Femur (tissue), 1 donor: ENCODE data around the gene PIAS4.
A peak's percentile ranks its signal among the peaks of the same experiment; 100 is the strongest.

Source experiments
- DNase-seq: peaks from one replicate; pipeline ENCODE4 v3.0.0-alpha.2; 2017

Gene PIAS4

GRCh38 chr19:3977242-3978143 lies 30.0 kb upstream of the PIAS4 start:
- peak; percentile 24 for DNase-seq

GRCh38 chr19:3978145-3978544 lies 29.4 kb upstream of the PIAS4 start:
- peak; percentile 16 for DNase-seq

DNA sequence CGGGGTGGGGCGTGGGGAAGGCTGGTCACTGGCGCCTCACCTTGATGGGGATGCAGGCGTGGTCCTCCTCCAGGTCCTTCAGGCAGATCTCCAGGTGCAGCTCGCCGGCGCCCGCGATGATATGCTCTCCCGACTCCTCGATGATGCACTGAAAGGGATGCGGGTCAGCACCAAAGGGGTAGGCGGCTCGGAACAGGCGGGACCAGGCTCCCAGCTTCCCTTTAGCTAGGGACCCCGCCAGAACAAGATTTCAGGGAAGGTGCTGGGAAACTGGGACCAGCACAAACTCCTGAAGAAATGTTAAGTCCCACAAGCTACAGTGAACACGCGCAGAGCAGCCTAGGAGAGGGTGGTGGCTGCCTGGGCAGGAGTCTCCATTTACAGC lies 28.3 kb upstream of the PIAS4 start:
- peak; percentile 21 for DNase-seq

DNA sequence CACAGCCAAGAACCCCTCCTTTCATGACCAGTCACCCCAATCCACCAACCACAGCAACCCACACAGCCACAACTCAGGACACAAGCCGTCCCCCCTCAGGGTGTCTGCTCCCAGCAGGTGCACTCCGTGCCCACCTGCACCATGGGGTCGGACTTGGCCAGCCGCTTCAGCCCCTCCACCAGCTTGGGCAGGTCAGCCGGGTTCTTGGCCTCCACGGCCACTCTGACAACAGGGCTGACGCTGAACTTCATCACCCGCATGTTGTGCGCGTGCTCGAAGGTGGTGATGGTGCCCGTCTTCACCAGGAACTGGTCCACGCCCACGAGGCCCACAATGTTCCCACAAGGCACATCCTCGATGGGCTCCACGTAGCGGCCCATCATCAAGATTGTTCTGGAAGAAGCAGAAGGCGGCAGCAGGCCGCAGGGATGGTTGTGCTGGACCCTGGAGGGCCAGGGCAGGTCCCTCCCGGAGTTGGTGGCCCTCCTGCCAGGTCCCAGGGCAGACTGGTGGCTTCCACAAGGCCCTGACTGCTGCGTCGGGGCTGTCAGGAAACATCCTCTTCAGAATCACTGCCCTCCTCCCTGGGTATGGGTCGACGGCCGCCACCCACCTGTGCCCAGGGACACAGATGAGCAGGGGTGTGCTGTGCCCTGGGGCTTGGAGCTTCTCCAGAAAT lies 27.7 kb upstream of the PIAS4 start:
- DNase-seq: no peak

- DNase-seq: peak; percentile 13
Measured at GRCh38 chr19:3980353-3981251, 26.9 kb upstream of the PIAS4 start.

GRCh38 chr19:3981373-3981735 lies 26.2 kb upstream of the PIAS4 start:
- DNase-seq: no peak

- DNase-seq: peak; percentile 32
Measured at GRCh38 chr19:3981736-3982681, 25.5 kb upstream of the PIAS4 start.

DNA sequence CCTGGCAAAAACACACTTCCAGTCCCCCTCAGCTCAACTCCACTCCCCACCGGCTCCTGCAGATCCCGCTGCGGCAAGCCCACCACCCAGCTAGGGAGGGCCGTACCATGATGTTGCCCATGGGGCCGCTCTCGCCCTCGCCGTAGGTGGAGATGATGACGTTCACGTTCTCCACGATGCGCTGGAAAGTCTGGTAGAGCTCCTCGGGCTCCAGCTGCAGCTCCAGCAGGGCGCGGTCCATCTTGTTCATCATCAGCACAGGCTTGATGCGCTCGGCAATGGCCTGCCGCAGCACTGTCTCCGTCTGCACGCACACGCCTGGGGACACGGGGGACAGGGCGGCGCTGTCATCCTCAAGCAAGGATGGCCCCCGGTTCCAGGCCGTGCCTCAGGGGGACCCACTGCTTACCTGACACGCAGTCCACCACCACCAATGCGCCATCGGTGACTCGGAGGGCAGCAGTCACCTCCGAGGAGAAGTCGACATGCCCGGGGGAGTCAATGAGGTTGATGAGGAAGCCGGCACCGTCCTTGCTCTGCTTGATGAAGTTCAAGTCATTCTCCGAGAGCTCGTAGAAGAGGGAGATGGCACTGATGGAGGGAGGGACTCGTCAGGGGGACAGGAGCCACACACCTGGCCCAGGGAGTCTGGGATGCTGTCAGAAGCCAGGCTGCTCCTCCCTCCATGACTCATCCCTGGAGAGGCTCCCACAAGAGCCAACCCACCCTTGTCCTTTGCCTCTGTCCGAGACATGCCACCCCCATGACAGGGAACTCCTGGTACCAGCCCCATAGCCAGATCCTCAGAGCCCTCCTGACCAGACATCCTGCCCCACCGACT lies 24.6 kb upstream of the PIAS4 start:
- DNase-seq: peak; percentile 24

DNA sequence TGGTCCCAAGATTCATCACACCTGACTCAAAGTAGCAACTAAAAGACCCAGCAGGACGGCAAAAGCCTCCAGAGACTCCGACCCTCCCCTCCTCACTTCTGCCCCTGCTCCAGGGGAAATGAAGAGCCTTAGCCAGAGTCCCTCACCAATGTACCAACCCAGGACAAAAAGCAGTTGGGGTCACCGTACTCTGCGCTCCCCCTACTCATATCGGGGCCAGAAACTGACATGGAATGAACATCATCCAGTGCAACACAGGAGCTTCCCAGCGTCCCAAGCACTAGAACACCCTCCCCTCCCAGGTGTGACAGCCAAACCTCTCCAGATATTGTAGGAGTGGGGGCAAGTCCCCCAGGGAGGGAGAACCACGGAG lies 24.0 kb upstream of the PIAS4 start:
- DNase-seq: no peak

GRCh38 chr19:3983936-3984583 lies 23.5 kb upstream of the PIAS4 start:
- DNase-seq: no peak

- DNase-seq: no peak
Measured at GRCh38 chr19:3984584-3984907, 23.0 kb upstream of the PIAS4 start.

DNA sequence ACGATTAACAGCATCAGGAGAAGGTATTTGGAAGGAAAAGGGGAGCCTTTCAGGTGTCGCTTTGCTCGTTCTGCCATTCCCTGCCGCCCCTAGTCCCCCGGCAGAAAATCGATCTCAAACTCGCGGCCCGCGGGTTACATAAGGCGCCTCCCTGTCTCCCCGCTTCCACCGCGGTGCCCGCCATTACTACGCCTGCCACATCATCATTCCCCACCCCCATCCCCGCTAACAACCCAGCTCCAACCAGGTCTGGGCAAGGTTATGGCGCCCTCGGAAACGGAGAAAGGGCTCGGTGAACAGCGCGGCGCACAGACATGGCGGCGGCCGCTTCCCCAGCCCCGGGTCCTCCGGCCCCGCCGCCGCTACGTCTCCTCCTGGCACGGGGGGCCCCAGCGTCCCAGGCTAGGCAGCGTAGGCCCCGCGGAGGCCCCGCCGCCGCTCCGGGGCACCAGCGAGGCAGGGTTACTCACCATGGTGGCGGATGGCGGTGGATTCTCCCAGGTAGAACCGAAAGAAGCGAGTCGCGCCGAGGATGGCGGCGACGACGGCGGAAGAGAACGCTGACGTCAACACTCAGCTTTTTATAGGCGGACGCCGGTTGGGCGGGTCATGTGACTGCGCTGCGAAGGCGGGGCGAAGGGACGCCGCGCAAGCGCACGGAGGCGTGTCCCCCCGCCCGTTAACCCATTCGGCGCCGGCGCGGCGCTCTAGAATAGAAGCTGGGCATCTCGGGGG lies 22.5 kb upstream of the PIAS4 start, which contains the start of gene EEF2:
Gene EEF2, minus strand, starts transcription at position 556 of the 735 bp plus-strand sequence. Its CDS starts 83 bp downstream, at position 473.
- peak; percentile 94 for DNase-seq

GRCh38 chr19:3985643-3986259 lies 21.8 kb upstream of the PIAS4 start:
- DNase-seq: no peak

GRCh38 chr19:3986260-3987041 lies 21.1 kb upstream of the PIAS4 start:
- peak; percentile 22 for DNase-seq

DNA sequence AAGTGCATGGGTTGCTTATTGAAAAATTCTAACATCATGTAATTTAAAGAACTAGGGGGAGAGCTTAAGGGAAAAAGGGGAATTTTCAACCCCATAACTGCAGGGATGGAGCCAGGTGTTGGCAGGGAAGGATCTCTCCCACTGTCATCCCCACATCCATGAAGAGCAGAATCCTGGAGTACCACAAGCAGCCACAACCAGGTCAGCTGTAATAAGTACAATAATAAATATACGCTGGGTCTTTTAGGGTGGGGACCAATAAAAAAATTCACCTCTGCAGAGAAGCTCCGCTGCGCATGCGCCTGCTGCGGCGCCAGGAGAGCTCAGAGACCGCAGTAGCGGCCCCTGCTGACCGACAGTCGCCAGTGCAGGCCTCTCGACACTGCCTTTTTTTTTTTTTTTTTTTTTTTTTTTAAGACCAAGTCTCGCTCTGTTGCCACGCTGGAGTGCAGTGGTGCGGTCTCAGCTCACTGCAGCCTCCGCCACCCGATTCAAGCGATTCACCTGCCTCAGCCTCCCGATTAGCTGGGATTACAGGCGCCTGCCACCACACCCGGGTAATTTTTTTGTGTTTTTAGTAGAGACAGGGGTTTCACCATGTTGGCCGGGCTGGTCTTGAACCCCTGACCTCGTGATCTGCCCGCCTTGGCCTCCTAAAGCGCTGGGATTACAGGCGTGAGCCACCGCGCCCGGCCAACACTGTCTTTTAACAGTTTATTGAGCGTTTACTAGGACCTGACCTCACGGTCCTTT lies 19.7 kb upstream of the PIAS4 start:
- peak; percentile 92 for DNase-seq

DNA sequence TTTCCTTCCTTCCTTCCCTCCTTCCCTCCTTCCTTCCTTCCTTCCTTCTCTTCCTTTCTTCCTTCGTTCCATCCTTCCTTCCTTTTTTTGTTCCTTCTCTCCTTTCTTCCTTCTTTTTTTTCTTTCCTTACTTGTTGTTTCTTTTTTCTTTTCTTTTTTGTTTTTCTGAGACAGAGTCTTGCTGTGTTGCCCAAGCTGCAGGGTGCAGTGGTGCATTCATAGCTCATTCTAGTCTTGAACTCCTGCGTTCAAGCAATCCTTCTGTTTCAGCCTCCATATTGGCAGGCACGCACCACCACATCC lies 16.8 kb upstream of the PIAS4 start:
- no peak for DNase-seq

DNA sequence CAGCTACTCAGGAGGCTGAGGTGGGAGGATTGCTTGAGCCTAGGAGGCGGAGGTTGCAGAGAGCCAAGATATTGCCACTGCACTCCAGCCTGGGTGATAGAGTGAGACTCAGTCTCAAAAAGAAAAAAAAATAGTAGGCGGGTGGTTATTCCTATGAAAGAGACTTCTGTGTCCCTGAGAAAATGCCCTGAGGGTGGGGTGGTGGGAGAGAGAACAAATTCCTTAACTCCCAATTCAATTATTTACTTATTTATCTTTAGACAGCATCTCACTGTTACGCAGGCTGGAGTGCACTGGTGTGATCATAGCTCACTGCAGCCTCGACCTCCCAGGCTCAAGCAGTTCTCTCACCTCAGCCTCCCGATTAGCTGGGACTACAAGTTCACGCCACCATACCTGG lies 11.9 kb upstream of the PIAS4 start:
- no peak for DNase-seq
